GM12874 (cell line): ENCODE results near the gene SDHAF1.

Experiments used
- TF ChIP-seq, protein P1 (sequence below): IDR thresholded peaks from 2 replicates; pipeline ENCODE4 v1.5.1; 2011; ENCODE audit warnings: low read depth, mild to moderate bottlenecking, control low read depth, low read length, moderate library complexity; ENCODE audit not compliant: insufficient read depth

Gene SDHAF1

DNA sequence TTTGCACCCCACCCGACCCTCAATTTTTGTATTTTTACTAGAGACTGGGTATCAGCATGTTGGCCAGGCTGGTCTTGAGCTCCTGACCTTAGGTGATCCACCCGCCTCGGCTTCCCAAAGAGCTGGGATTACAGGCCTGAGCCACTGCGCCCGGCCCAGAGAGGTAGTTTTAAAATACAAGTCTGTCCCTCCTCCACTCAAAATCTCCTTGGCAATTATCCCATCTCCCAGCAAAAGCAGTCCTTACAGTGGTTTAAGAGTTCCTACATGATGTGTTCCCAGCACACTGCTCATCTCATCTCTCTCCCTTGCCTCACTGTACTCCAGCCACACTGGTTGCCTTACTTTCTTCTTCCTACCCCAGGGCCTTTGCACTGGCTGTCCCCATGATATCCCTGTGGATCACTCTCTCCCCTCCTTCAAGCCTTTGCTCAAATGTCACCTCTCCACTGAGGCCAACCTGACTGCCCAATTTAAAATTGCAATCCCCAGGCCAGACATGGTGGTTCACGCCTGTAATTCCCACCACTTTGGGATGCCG lies 34.5 kb upstream of the SDHAF1 start:
- TF ChIP-seq, protein P1, sequence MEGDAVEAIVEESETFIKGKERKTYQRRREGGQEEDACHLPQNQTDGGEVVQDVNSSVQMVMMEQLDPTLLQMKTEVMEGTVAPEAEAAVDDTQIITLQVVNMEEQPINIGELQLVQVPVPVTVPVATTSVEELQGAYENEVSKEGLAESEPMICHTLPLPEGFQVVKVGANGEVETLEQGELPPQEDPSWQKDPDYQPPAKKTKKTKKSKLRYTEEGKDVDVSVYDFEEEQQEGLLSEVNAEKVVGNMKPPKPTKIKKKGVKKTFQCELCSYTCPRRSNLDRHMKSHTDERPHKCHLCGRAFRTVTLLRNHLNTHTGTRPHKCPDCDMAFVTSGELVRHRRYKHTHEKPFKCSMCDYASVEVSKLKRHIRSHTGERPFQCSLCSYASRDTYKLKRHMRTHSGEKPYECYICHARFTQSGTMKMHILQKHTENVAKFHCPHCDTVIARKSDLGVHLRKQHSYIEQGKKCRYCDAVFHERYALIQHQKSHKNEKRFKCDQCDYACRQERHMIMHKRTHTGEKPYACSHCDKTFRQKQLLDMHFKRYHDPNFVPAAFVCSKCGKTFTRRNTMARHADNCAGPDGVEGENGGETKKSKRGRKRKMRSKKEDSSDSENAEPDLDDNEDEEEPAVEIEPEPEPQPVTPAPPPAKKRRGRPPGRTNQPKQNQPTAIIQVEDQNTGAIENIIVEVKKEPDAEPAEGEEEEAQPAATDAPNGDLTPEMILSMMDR: no peak

DNA sequence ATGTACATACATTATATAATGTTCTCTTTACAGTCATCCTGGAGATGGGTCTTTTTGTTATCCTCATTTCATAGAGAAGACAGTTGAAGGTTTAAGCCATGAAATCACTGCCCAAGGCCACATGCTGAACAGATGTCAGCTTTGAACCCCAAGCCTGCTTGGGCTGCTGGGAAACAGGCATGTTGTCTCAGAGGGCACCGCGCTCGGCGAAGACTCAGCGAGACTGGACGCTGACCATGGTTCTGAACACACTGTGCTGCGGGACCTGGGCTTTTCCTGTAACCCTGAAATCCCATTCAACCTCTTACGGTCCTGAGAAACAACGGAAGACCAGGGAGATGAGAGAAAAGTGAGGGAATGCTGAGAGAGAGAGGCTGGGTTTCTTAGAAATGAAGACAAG lies 31.5 kb upstream of the SDHAF1 start:
- TF ChIP-seq, protein P1: no peak

DNA sequence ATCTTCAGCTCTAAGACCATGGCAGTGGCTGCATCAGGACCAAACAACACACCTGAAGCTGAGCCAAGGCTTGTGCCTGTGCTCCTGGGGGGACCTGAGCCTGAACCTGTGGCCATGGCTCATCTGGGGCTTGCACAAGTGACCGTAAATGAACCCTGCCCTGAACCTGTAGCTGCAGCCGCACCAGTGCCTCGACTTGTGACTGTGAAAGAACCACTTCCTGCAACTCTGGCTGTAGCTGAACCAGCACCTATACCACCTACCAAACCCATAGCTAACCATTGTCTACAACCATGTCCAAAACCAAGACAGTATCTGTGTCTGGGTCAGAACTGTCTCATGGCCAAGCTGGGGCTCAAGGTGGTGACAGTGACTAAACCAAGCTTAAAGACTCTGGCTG lies 28.2 kb upstream of the SDHAF1 start:
- TF ChIP-seq, protein P1: no peak

DNA sequence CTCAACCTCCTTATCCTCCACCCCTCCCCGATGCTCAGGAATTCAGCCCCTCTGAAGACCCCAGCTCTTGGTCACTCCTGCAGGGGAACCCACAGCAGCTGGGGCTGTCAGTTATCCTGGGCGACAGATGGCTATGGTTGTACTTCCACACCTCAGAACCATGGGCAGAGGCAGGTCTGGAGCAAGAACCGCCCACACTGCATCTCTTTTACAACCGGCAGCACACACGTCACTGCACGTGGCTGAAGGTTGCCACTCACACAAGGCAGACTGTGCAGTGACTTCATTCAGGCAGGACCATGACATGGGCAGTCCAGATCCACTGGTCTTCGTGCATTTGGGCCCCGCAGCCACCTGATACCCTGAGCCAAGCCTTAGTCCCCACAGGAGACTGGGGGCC lies 21.5 kb upstream of the SDHAF1 start:
- TF ChIP-seq, protein P1: no peak

DNA sequence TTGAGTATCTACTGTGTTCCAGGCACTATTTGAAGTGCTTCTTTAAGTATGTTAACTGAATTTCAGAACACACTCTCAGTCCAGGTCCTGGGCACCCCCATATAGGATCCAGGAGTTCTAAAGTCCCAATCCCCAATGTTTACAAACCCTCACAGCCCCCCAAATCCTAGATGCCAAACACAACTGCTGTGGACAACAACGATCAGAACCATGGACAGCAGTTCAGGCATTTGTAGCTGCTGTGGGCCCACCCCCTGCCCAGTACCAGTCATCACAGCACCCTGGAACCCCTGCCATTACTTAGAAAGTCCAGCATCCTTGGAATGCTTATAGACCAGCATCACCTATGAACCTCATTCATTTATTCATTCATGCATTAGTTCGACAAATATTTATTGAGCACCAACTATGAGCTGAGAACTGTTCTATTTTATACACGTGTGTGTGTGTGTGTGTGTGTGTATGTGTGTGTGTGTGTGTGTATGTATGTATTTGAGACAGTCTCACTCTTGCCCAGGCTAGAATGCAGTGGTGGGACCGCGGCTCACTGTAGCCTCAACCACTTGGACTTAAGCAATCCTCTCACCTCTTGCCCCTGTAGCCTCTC lies 19.3 kb upstream of the SDHAF1 start:
- TF ChIP-seq, protein P1: no peak

DNA sequence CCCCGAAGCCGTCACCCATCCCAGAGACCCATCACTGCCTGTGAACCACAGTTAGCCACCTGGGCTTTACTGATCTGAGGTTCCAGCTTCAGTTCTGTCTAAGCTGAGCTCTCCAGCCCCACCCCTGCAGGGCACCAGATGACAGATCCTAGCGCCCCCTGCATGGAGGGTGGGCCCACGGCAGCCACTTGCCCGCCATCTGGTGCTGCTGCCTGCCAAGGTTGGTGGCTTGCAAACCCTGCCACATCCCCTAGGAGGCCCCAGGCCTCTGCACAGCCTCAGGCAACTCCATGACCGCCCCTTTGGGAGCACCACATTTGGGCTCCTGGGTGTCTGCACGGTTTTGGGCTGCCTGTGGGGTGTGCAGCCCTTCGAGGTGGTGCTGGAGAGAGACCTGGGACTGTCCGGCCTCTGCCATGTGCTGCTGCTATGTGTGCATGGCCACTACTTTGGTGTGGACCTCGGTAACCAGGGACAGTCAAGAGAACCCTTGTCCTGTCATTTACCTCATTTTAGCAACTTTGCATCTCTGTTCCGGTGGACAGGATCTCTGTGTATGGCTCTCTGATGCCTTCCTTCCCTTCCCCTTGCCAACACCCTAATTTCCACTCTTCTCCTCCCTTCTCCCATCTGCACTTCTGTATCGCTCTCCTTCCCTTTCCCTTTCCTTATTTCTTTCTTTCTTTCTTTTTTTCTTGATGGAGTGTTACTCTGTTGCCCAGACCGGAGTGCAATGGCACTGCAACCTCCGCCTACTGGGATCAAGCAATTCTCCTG lies 17.4 kb upstream of the SDHAF1 start:
- TF ChIP-seq, protein P1: peak; percentile 57

DNA sequence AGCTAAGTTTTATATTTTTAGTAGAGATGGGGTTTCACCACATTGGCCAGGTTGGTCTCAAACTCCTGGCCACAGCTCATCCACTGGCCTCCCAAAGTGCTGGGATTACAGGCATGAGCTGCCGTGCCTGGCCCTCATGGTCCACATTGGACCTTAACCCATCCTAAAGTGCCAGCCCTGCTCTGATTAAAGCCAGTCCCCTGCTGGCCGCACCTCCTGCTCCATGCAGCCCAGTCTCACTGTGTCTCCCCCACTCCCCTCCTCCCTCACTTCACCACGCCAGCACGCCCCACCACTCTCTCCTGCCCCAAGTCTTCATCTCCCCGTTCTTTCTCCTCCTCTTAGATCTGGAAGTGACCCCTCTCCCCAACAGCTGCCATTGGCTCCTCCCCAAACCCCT lies 16.7 kb upstream of the SDHAF1 start:
- TF ChIP-seq, protein P1: no peak
